NB4 (cell line): ENCODE measurements around the gene HSPB1.
"Not testable (repeated sequence)": the region's sequence is repeated elsewhere in the genome, so short reads cannot be mapped to it uniquely, and the experiment has no call there.

ENCODE experiments used
- MYC ChIP-seq: IDR thresholded peaks from 2 replicates; pipeline ENCODE4 v1.6.1; 2011; ENCODE audit warnings: low read depth, low read length
- POLR2A ChIP-seq: IDR thresholded peaks from 2 replicates; pipeline ENCODE4 v1.6.1; 2011; ENCODE audit warnings: mild to moderate bottlenecking; ENCODE audit not compliant: insufficient read length; ENCODE audit errors: extremely low read depth
- TF ChIP-seq, protein P1 (sequence below): IDR thresholded peaks from one replicate; pipeline ENCODE4 v1.5.1; 2012; ENCODE audit warnings: low read depth, low read length

DNA sequence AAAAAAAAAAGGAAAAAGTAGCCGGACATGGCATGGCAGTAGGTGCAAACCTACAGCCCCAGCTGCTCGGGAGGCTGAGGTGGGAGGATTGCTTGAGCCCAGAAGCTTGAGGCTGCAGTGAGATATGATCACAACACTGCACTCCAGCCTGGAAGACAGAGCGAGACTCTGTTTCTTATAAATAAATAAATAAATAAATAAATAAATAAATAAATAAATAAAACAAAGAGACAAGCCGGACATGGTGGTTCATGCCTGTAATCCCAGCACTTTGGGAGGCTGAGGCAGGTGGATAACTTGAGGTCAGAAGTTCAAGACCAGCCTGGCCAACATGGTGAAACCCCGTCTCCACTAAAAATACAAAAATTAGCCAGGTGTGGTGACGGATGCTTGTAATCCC is 12.3 kb downstream of the HSPB1 start:
- TF ChIP-seq, protein P1, sequence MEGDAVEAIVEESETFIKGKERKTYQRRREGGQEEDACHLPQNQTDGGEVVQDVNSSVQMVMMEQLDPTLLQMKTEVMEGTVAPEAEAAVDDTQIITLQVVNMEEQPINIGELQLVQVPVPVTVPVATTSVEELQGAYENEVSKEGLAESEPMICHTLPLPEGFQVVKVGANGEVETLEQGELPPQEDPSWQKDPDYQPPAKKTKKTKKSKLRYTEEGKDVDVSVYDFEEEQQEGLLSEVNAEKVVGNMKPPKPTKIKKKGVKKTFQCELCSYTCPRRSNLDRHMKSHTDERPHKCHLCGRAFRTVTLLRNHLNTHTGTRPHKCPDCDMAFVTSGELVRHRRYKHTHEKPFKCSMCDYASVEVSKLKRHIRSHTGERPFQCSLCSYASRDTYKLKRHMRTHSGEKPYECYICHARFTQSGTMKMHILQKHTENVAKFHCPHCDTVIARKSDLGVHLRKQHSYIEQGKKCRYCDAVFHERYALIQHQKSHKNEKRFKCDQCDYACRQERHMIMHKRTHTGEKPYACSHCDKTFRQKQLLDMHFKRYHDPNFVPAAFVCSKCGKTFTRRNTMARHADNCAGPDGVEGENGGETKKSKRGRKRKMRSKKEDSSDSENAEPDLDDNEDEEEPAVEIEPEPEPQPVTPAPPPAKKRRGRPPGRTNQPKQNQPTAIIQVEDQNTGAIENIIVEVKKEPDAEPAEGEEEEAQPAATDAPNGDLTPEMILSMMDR = not testable (repeated sequence)
- not testable (repeated sequence) for TF ChIP-seq POLR2A, MYC
